OCI-LY7 (cell line): ENCODE results near the gene OR1I1. TPM values are rescaled to one million over a fixed set of nuclear protein-coding genes. Genes with fewer than 3 reads are reported as not detected.

ENCODE experiments used
- Bru-seq: library from RNA; stranded (reverse); fragments of 400-500 nt; gene quantifications from one replicate; lab custom pipeline; 2021; lab: Mats Ljungman, UMichigan
- BruChase-seq, 2 experiments: library from RNA; stranded (reverse); fragments of 400-500 nt; gene quantifications; one replicate each; lab custom pipeline; 2021; lab: Mats Ljungman, UMichigan
- BruUV-seq: library from RNA; stranded (reverse); fragments of 400-500 nt; replicated peaks from 2 replicates; lab custom pipeline; 2021; lab: Mats Ljungman, UMichigan
- CTCF ChIA-PET: fragments of 300-600 bp; sonication (Branson Sonifier 250); formaldehyde crosslinking; loops from one replicate; lab custom pipeline; 2022; ENCODE audit warnings: antibody characterized with exemption; ENCODE audit not compliant: unreplicated experiment; lab: Charles Lee
- POLR2A ChIA-PET: fragments of 300-600 bp; sonication (Branson Sonifier 250); formaldehyde crosslinking; loops from one replicate; lab custom pipeline; 2022; ENCODE audit warnings: antibody characterized with exemption; lab: Charles Lee
- DNase-seq: peaks from one replicate; pipeline ENCODE4 v3.0.0-alpha.2; 2015; ENCODE audit warnings: low spot score
- H2AFZ ChIP-seq: fragments of 200-600 bp; sonication (generic), shearing (Covaris generic); 2 replicates; pipeline ENCODE4 v1.6.1; 2014; ENCODE audit warnings: mild to moderate bottlenecking, antibody characterized with exemption, low read length, moderate library complexity
- H3K27ac ChIP-seq: fragments of 200-600 bp; sonication (generic); 2 replicates; pipeline ENCODE4 v1.5.1; 2014; ENCODE audit warnings: mixed run types, low read depth, mild to moderate bottlenecking, moderate library complexity, low read length, inconsistent platforms; ENCODE audit not compliant: poor library complexity, severe bottlenecking
- H3K36me3 ChIP-seq: fragments of 200-600 bp; sonication (generic); 2 replicates; pipeline ENCODE4 v1.6.1; 2014; ENCODE audit warnings: mild to moderate bottlenecking, antibody characterized with exemption, low read length, moderate library complexity, mixed read lengths; ENCODE audit not compliant: insufficient read depth
- H3K4me1 ChIP-seq: fragments of 200-600 bp; sonication (generic); 2 replicates; pipeline ENCODE4 v1.5.1; 2014; ENCODE audit warnings: mild to moderate bottlenecking, low read length; ENCODE audit not compliant: insufficient read depth, poor library complexity, severe bottlenecking
- H3K4me2 ChIP-seq: fragments of 200-600 bp; sonication (generic); 2 replicates; pipeline ENCODE4 v1.6.1; 2014; ENCODE audit warnings: mild to moderate bottlenecking, low read length
- H3K4me3 ChIP-seq: fragments of 200-600 bp; sonication (generic); 2 replicates; pipeline ENCODE4 v1.5.1; 2014; ENCODE audit warnings: mild to moderate bottlenecking, low read depth, low read length; ENCODE audit not compliant: poor library complexity, severe bottlenecking
- H3K79me2 ChIP-seq: fragments of 200-600 bp; sonication (generic); 2 replicates; pipeline ENCODE4 v1.6.1; 2016; ENCODE audit warnings: low read depth, mild to moderate bottlenecking, low read length, moderate library complexity, mixed read lengths; ENCODE audit not compliant: insufficient read depth
- H3K9me2 ChIP-seq: fragments of 200-600 bp; sonication (generic); 2 replicates; pipeline ENCODE4 v1.6.1; 2016; ENCODE audit warnings: mild to moderate bottlenecking, low read length, mixed read lengths; ENCODE audit not compliant: insufficient read depth
- H3K9me3 ChIP-seq: fragments of 200-600 bp; sonication (generic); 2 replicates; pipeline ENCODE4 v1.6.1; 2014; ENCODE audit warnings: mild to moderate bottlenecking, mixed run types, low read length, mixed read lengths
- H4K20me1 ChIP-seq: fragments of 200-600 bp; sonication (generic); 2 replicates; pipeline ENCODE4 v1.6.1; 2014; ENCODE audit warnings: mild to moderate bottlenecking, antibody characterized with exemption, low read length, moderate library complexity, mixed read lengths; ENCODE audit not compliant: insufficient read depth
- EZH2phosphoT487 ChIP-seq: fragments of 200-600 bp; sonication (generic); IDR thresholded peaks from 2 replicates; pipeline ENCODE4 v1.6.1; 2018; ENCODE audit warnings: low read depth, borderline replicate concordance, mild to moderate bottlenecking, mixed run types, antibody characterized with exemption, low read length, moderate library complexity, mixed read lengths
- intact Hi-C: fragments of 100-400 bp; cut with micrococcal nuclease; formaldehyde crosslinking; loops from one replicate; pipeline ENCODE4 v1.10.0; 2022; ENCODE audit not compliant: unreplicated experiment
- long read RNA-seq: library from polyadenylated mRNA; stranded (forward); transcript quantifications from one replicate; pipeline ENCODE4 v2.0.0, GENCODE V29; 2022
- total RNA-seq, 2 experiments: library from RNA; depleted of rRNA in 1 of 2; stranded (reverse); fragments of >200 nt in 1 of 2; shearing (Covaris generic) in 1 of 2; gene quantifications; 2 replicates each; pipeline ENCODE4 v1.2.3, GENCODE V29; 2014 to 2022
- TF ChIP-seq, protein P1 (sequence below): fragments of 200-600 bp; sonication (generic); conservative IDR thresholded peaks from 2 replicates; pipeline ENCODE4 v1.5.1; 2014; ENCODE audit warnings: mild to moderate bottlenecking, antibody characterized with exemption, low read length, moderate library complexity, mixed read lengths

Gene OR1I1, protein sequence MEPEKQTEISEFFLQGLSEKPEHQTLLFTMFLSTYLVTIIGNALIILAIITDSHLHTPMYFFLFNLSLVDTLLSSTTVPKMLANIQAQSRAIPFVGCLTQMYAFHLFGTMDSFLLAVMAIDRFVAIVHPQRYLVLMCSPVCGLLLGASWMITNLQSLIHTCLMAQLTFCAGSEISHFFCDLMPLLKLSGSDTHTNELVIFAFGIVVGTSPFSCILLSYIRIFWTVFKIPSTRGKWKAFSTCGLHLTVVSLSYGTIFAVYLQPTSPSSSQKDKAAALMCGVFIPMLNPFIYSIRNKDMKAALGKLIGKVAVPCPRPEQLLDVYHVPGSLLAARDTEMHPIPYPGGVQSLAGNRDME
- total RNA-seq (2014; rRNA removed; shearing (Covaris generic)): not detected in 2 replicates
- not detected in 2 replicates for total RNA-seq (2022)
- not detected for Bru-seq, nascent RNA
- BruChase-seq, experiment 1, labeled RNA remaining after a 6-hour chase: not detected
- not detected for BruChase-seq, experiment 2, labeled RNA remaining after a 2-hour chase
- long read RNA-seq: 0 reads

DNA sequence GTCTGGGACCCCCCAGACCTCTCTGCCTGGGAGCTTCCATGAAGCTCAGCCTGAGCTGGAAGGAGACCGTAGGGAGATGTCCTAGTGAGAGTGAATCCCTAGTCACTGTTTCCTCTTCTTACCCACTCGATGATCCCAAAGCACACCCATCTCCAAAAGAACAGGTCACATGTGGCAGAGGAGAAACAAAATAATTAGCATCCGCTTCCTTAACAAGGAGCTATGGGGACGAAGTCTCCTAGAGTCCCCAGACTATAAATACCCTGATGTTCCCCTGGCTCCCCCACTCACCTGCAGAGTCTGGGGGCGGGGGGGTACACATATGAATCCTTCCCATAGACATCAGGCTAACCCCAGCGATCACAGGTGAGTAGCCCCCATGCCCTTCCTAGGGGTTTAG lies at the start of gene OR1I1:
Gene OR1I1, plus strand, starts transcription at position 301 of the 400 bp plus-strand sequence. CDS start 4,855 bp downstream, outside the sequence.
- no peaks in the 10 kb centered on the region for H3K4me1 ChIP-seq
- H3K36me3 ChIP-seq: no peaks in the 10 kb centered on the region
- H3K9me2 ChIP-seq: no peaks in the 10 kb centered on the region
- no peak within 1 kb of the TSS for H2AFZ ChIP-seq
- no peaks in the 10 kb centered on the region for H3K79me2 ChIP-seq
- CTCF ChIA-PET: no interaction called here
- no peak within 1 kb of the TSS for H3K27ac ChIP-seq
- intact Hi-C loops: no loop called here
- DNase-seq: no peak
- no peak within 1 kb of the TSS for H3K4me2 ChIP-seq
- POLR2A ChIA-PET: interaction anchor here (0.7 kb wide), 1 partner anchor 531 kb away, joined by 3 read pairs; no protein-coding TSS in a partner anchor
- no peaks in the 10 kb centered on the region for H3K9me3 ChIP-seq
- H3K4me3 ChIP-seq: no peak within 1 kb of the TSS
- no TSS peak for BruUV-seq
- H4K20me1 ChIP-seq: no peaks in the 10 kb centered on the region
- TF ChIP-seq EZH2phosphoT487: no peak
- TF ChIP-seq, protein P1, sequence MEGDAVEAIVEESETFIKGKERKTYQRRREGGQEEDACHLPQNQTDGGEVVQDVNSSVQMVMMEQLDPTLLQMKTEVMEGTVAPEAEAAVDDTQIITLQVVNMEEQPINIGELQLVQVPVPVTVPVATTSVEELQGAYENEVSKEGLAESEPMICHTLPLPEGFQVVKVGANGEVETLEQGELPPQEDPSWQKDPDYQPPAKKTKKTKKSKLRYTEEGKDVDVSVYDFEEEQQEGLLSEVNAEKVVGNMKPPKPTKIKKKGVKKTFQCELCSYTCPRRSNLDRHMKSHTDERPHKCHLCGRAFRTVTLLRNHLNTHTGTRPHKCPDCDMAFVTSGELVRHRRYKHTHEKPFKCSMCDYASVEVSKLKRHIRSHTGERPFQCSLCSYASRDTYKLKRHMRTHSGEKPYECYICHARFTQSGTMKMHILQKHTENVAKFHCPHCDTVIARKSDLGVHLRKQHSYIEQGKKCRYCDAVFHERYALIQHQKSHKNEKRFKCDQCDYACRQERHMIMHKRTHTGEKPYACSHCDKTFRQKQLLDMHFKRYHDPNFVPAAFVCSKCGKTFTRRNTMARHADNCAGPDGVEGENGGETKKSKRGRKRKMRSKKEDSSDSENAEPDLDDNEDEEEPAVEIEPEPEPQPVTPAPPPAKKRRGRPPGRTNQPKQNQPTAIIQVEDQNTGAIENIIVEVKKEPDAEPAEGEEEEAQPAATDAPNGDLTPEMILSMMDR: no peak

DNA sequence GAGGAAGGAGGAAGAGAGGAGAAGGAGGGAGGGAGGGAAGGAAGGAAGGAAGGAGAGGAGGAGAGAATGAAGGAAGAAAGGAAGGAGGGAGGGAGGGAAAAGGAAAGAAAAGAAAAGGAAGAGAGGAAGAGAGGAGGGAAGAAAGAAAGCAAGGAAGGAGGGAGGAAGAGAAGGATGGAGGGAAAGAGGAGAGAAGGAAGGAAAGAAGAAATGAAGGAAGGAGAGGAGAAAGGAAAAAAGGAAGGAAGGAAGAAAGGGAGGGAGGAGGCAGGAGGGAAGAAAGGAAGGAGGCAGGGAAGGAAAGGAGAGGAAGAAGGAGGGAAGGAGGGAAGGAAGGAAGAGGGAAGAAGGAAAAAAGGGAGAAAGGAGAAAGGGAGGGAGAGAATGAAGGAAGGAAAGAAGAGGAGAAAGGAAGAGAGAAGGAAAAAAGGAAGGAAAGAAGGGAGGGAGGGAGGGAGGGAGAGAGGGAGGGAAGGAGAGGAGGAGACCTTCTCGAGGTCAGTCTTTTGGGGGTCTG lies 46.2 kb upstream of the OR1I1 start:
- BruUV-seq: no TSS peak
- H3K4me3 ChIP-seq: no peak overlapping the region
- H3K36me3 ChIP-seq: no peaks in the 10 kb centered on the region
- no peak overlapping the region for H2AFZ ChIP-seq
- no peaks in the 10 kb centered on the region for H4K20me1 ChIP-seq
- no peak for TF ChIP-seq EZH2phosphoT487
- TF ChIP-seq, protein P1: no peak
- no peaks in the 10 kb centered on the region for H3K9me2 ChIP-seq
- no peak overlapping the region for H3K27ac ChIP-seq
- H3K9me3 ChIP-seq: no peaks in the 10 kb centered on the region
- intact Hi-C loops: no loop called here
- no peaks in the 10 kb centered on the region for H3K79me2 ChIP-seq
- ChIA-PET CTCF (no interaction called here), POLR2A (no interaction called here)
- no peak overlapping the region for H3K4me2 ChIP-seq
- no peaks in the 10 kb centered on the region for H3K4me1 ChIP-seq
- no peak for DNase-seq

DNA sequence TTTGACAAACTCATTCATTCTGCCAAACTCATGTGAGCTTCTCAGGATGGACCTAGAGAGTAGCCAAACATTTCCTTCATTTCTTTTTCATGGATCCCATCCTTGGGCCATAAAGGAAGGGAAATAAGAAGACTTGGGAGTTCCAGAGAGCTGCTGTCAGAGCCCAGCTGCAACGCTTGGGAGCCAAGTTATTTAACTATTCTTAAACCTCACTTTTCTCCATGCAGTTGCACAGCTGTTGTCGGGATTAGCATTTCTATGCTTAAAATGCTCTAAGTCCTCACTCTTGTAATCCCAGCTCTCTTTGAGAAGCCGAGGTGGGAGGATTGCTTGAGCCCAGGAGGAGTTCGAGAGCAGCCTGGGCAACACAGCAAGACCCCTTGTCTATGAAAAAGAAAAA lies 44.4 kb upstream of the OR1I1 start:
- no TSS peak for BruUV-seq
- H3K9me2 ChIP-seq: no peaks in the 10 kb centered on the region
- H3K27ac ChIP-seq: no peak overlapping the region
- intact Hi-C loops: no loop called here
- CTCF ChIA-PET: no interaction called here
- no peak for TF ChIP-seq EZH2phosphoT487
- TF ChIP-seq, protein P1: no peak
- POLR2A ChIA-PET: no interaction called here
- no peak overlapping the region for H2AFZ ChIP-seq
- H3K4me3 ChIP-seq: no peak overlapping the region
- no peak overlapping the region for H3K4me2 ChIP-seq
- DNase-seq: no peak
- no peaks in the 10 kb centered on the region for H3K4me1 ChIP-seq
- no peaks in the 10 kb centered on the region for H3K36me3 ChIP-seq
- H4K20me1 ChIP-seq: no peaks in the 10 kb centered on the region
- no peaks in the 10 kb centered on the region for H3K9me3 ChIP-seq
- no peaks in the 10 kb centered on the region for H3K79me2 ChIP-seq
